Hindlimb muscle (tissue), 1 donor: Measurements from ENCODE around the gene HMCN1. TPM values are rescaled to one million over a fixed set of nuclear protein-coding genes. Genes with fewer than 3 reads are reported as not detected.
A peak's percentile ranks its signal among the peaks of the same experiment; 100 is the strongest.

Experiments
- DNase-seq: peaks from one replicate; pipeline ENCODE4 v3.0.0-alpha.2; 2013
- polyA plus RNA-seq: library from polyadenylated mRNA; unstranded; fragments of 120-200 nt; gene quantifications from one replicate; pipeline ENCODE4 v1.2.1, GENCODE V29; 2013; ENCODE audit not compliant: insufficient read length

Gene HMCN1
- polyA plus RNA-seq, 1 donor = 3.9 TPM

GRCh38 chr1:185804608-185805007 is 70.4 kb downstream of the HMCN1 start:
- DNase-seq = no peak

- no peak for DNase-seq
Measured at GRCh38 chr1:185807275-185807674, 73.1 kb downstream of the HMCN1 start.

GRCh38 chr1:185808631-185809030 is 74.4 kb downstream of the HMCN1 start:
- no peak for DNase-seq

- DNase-seq = no peak
Measured at GRCh38 chr1:185811073-185811709, 77.0 kb downstream of the HMCN1 start.

- no peak for DNase-seq
Measured at GRCh38 chr1:185812934-185813333, 78.7 kb downstream of the HMCN1 start.

GRCh38 chr1:185813401-185813979 is 79.3 kb downstream of the HMCN1 start:
- peak; percentile 24 for DNase-seq

- no peak for DNase-seq
Measured at GRCh38 chr1:185816460-185816859, 82.3 kb downstream of the HMCN1 start.

DNA sequence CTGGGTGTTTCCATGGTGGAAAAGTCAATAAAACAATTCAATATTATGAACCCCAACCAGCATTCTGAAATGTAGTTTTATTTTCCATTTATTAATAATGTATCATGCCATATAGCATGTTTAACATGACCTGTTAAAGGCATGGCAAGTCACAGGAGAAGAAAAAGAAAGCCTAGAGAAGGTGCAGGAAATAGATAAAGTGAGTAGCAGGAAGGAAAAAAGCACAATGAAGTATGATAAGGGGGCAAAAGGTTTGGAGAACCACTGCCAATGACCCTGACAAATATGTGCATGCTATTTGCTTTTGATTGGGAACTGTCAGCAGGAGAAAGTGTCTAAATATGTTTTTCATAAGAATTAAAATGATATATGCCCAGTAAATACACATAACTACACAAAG is 85.6 kb downstream of the HMCN1 start:
- DNase-seq = no peak

DNA sequence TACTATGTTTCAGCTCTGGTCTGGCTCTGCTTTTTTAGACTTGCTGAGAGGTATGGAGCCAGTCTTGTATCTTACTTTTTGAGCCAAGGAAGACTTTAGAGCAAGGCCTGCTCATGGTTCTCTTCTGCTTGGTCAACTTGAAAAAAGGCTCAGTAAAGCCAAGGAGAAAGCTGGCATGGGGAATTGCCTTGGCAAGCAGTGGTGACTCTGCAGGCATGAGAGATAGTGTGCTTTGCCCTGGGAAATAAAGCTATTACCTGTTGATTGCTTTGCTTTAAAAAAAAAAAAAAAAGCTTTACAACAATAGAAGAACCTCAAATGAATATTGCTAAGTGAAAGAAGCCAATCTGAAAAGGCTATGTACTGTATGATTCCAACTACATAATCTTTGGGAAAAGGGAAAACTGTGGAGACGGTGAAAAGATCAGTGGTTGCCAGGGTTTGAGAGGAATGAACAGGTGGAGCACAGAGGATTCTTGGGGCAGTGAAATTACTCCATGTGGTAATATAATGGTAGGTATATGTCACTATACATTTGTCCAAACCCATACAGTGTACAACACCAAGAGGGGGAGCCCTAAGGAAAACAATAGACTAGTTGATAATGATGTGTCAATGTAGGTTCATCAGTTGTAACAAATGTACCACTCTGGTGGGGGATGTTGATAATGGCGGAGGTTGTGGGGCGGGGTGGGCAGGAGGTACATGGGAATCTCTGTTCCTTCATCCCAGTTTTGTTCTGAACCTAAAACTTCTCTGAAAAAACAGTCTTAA is 87.6 kb downstream of the HMCN1 start:
- DNase-seq = no peak

GRCh38 chr1:185823467-185823866 is 89.3 kb downstream of the HMCN1 start:
- no peak for DNase-seq

DNA sequence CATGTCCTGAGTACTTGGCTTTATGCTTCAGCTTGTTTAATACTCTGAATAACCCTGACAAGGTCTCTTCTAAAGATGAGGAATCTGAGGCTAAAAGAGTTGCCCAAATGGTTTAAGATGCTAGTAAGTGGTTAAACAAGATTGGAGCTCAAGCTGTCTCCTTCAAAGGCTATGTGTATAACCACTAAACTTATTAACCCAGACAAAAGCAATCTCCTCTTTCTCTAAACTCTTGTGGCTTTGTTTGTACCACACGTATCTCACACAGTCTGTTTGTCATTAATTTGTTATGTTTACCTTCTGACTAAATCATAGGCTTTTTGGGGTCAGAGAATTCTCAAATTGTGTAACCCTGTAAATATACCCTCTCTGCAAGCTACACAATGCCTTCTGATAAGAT is 89.9 kb downstream of the HMCN1 start:
- DNase-seq = no peak

GRCh38 chr1:185825556-185825955 is 91.4 kb downstream of the HMCN1 start:
- DNase-seq = no peak

DNA sequence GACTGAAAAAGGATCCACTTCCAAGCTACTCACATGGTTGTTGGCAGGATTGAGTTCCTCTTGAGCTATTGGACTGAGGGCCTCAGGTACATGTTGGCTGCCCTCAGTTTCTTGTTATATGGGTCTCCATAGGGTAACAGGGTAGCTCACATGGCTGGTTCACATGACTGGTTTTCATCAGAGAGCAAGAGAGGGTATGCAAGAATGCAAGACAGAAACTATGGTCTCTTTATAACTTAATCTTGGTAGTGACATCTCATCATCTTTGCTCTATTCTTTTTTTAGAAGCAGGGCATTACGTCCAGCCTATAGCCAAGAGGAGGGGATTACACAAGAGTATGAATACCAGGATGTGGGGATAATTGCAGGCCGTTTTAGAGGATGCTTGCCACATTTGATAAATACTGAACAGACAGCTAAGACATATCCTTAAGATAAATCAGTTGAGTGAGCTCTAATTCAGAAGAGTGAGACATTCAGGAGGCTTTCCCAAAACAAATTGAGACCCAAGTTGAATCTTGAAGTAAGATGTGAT is 100.2 kb downstream of the HMCN1 start:
- no peak for DNase-seq

DNA sequence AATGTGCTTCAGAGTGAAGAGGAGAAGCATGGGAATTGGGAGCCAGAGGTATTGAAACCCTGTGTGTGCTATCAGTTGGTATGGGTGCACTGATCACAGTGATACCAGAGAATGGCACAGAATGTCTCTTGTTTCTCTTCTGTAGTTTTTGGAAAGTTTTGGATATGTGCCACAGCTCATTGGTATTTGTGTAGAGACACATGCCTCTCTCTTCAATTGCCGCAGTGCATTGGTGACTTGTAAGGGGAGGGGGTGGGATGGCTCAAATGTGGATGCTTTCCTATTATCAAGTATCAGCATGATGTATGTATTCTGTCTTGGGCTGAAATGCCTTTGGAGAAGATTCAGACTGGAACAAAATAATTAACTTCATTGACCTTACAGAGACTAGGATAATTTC is 101.0 kb downstream of the HMCN1 start:
- DNase-seq = no peak

GRCh38 chr1:185837711-185838110 is 103.5 kb downstream of the HMCN1 start:
- no peak for DNase-seq

- DNase-seq = no peak
Measured at GRCh38 chr1:185838111-185838510, 103.9 kb downstream of the HMCN1 start.

DNA sequence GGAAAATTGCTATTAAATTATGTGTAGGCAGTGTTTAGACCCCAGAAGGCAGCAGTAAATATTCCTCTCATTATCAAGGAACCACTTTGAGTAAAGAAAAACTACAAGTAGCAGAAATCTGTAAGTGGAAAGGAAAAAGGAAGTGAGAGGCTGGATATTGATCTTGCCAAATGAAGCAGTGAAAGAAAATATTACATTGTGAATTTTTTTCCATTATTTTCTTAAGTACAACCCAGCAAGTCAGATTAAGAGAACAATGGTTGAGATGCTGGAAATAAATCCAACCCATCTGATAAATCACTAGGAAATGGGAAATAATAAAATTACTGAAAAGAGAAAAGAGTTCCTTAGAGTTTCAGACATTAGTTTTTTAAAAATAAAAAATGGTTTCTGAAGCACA is 106.7 kb downstream of the HMCN1 start:
- DNase-seq = no peak

- DNase-seq = no peak
Measured at GRCh38 chr1:185843297-185843869, 109.2 kb downstream of the HMCN1 start.

- DNase-seq = no peak
Measured at GRCh38 chr1:185843986-185844385, 109.8 kb downstream of the HMCN1 start.

GRCh38 chr1:185846672-185847444 is 112.7 kb downstream of the HMCN1 start:
- no peak for DNase-seq

GRCh38 chr1:185849014-185849413 is 114.8 kb downstream of the HMCN1 start:
- DNase-seq = no peak

GRCh38 chr1:185850366-185850765 is 116.2 kb downstream of the HMCN1 start:
- DNase-seq = no peak

DNA sequence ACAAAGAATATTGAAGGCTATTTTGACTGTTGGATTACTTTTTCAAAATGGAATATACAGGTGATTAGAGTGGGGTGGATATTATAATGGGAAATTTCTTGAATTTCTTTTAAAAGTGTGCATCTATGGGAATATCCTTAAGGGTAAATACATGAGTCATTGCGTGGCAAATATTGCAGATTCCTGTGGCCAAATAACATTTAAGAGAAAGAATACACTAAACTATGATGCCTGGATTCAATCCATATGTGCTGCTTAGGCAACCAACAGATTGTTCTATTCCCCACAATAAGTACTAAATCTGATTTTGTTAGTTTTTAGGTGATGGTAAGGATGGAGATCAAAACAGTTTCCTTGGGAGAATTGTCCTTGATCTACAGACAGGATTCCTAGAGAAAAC is 119.5 kb downstream of the HMCN1 start:
- DNase-seq = no peak
